Astrocyte of the spinal cord (primary cell): Measurements from ENCODE around the gene COPE.

Experiments
- DNase-seq: peaks from one replicate; pipeline ENCODE4 v3.0.0; 2011; ENCODE audit warnings: low read depth, low spot score
- H3K4me3 ChIP-seq: 2 replicates; pipeline ENCODE4 v1.5.1; 2011; ENCODE audit warnings: low read depth, mild to moderate bottlenecking, low read length, moderate library complexity
- in situ Hi-C: cut with HindIII; loops from 2 replicates; pipeline ENCODE4 v1.10.0; 2017; ENCODE audit warnings: low sequenced_read_pairs
- TF ChIP-seq, protein P1 (sequence below): IDR thresholded peaks from 2 replicates; pipeline ENCODE4 v1.5.1; 2012; ENCODE audit warnings: low read depth, mild to moderate bottlenecking, low read length, inconsistent platforms

COPE gene

DNA sequence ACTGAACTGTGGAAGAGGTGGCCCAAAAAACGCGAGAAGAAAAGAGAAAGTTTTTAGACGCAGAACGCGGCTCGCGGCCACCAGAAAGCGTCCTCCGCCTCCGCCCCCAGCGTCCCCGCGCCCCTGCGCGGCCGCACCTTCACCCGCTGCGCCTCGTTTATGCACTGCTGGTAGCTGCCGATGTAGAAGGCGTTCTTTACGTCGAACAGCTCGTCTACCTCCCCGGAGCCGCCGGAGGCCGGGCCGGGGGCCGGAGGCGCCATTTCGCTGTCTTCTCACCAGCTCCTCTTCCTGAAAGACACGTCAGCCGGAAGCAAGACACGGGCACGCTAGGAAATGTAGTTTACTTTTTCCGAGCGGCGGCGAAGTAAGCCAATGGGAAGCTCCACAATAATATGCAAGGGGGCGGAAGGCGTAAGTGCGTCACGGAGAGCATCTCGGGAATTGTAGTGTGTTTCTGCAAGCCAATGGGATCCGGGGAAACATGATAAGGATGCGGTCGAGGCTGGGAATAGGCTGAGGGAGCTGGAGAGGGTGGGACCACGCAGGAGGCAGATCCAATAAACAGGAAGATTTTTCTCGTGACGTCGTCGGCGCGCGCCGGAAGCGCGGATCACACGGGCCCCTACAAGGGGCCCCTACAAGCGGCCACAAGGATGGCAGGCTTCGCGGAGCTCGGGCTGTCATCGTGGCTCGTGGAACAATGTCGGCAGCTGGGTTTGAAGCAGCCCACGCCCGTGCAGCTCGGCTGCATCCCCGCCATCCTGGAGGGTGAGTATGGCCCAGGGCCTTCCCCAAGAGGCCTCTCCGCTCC is at the start of gene COPE, which contains the start of gene DDX49:
TSS of gene COPE (minus strand) at position 302 of the 814 bp plus-strand sequence. CDS start at position 263, 39 bp downstream.
TSS of gene DDX49 (plus strand) at position 630 of the 814 bp plus-strand sequence. CDS start at position 657, 27 bp downstream.
- in situ Hi-C loops, result no loop called here
- DNase-seq, result peak; percentile 100
- peak within 1 kb of the TSS; percentile 83 for H3K4me3 ChIP-seq
- TF ChIP-seq, protein P1, sequence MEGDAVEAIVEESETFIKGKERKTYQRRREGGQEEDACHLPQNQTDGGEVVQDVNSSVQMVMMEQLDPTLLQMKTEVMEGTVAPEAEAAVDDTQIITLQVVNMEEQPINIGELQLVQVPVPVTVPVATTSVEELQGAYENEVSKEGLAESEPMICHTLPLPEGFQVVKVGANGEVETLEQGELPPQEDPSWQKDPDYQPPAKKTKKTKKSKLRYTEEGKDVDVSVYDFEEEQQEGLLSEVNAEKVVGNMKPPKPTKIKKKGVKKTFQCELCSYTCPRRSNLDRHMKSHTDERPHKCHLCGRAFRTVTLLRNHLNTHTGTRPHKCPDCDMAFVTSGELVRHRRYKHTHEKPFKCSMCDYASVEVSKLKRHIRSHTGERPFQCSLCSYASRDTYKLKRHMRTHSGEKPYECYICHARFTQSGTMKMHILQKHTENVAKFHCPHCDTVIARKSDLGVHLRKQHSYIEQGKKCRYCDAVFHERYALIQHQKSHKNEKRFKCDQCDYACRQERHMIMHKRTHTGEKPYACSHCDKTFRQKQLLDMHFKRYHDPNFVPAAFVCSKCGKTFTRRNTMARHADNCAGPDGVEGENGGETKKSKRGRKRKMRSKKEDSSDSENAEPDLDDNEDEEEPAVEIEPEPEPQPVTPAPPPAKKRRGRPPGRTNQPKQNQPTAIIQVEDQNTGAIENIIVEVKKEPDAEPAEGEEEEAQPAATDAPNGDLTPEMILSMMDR, result no peak

DNA sequence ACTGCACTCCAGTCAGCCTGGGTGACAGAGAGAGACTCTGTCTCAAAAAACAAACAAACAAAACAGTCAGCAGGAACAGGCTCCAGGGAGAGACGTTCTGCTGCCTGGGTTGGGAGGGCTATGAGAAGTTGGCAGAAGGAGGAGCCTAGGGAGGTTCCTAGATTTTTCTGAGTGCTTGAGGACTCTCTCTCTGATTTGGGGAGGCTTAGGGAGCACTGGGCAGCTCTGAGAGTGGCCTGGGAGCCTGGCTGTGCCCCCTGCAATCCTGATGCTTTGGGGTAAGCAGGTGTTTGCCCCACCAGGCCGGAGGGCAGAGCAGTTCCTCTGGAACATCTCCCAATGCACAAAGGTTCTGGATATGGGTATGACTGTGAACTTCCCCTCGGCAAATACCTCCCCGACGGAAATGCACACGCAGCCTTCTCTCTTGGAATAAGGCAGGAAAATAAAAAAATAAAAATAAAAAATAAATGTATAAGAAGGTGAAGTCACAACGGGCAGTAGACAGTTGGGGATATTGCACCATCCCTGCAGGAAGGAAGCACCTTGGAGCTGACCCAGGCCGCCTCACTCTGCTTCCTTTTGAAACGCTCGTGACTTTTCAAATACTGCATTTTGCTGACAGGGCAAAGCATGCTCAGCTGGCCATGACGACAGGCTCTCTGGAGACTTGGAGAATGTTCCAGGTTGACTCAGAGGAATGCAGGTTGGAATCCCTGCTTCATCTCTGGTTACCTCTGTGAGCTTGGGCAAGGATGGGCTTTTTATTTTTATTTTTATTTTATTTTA is 48.4 kb upstream of the COPE start:
- no peak overlapping the region for H3K4me3 ChIP-seq
- in situ Hi-C loops, result no loop called here
- TF ChIP-seq, protein P1, result no peak
- peak; percentile 25 for DNase-seq

DNA sequence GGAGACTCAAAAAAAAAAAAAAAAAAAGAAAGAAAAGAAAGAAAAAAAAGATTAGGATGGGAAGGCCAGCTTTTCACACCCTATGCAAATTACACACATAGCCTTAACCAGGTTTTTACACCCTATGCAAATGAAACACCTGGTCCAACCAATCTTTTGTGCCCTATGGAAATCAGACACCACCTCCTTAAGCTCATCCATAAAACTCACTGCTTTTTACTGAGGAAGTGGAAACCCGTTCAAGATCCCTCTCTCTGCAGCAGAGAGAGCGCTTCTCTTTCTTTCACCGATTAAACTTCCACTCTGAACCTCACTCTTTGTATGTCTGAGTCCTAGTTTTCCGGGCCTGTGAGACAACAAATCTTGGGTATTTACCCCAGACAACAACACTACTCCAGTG is 47.1 kb upstream of the COPE start:
- in situ Hi-C loops, result no loop called here
- TF ChIP-seq, protein P1, result no peak

DNA sequence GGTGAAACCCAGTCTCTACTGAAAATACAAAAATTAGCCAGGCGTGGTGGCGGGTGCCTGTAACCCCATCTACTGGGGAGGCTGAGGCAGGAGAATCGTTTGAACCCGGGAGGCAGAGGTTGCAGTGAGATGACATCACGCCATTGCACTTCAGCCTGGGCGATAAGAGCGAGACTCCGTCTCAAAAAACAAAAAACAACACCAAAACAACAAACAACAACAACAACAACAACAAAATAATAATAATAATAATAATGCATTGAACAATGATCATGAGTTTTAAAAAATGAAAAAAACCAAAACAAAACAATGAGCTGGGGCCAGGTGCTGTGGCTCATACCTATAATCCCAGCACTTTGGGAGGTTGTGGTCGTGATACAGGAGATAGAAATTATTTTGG is 44.9 kb upstream of the COPE start:
- TF ChIP-seq, protein P1, result no peak
- in situ Hi-C loops, result no loop called here
- no peak overlapping the region for H3K4me3 ChIP-seq
- DNase-seq, result no peak

More for the DNA sequence above, 47.1 kb upstream of the COPE start:
- no peak for DNase-seq
- no peak overlapping the region for H3K4me3 ChIP-seq

DNA sequence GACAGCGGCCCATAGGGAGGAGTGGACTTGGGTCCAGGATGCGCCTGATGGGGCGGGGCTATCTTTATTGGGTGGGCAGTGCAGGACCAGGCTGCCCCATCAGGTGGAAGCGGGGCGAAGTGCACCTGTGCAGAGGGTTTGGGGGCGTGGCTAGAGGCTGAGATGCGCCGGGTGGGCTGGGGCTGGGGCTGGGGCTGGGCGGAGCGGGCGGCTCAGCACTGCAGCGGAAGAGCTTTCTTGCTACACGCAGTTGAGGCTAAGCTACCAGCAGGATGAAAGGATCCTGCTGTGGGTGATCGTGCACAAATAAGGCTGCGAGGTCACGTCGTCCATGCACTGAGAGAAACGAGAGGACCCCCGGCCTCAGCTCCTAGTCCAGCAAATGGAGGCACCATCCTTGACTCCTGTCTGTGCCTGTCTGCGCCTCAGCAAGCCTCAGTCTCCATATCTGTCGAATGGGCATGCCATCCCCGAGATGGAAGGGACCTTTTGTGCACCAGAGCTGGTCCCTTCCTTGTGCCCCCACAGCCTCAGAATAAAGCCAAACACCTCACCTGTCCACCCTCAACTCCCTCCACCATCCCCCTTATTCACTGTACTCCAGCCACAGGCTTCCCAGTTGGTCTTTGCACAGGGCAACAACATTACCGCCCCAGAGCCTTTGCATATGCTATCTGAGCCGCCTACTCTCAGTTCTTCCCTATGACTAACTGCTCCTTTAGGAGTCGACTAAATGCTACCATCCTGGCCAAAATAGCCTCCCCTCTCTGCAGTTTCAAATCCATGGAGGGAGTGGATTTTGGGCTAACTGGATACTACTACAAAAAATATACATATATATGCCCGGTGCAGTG is 42.8 kb upstream of the COPE start:
- in situ Hi-C loops, result no loop called here
- no peak for DNase-seq
- no peak overlapping the region for H3K4me3 ChIP-seq
- TF ChIP-seq, protein P1, result no peak

DNA sequence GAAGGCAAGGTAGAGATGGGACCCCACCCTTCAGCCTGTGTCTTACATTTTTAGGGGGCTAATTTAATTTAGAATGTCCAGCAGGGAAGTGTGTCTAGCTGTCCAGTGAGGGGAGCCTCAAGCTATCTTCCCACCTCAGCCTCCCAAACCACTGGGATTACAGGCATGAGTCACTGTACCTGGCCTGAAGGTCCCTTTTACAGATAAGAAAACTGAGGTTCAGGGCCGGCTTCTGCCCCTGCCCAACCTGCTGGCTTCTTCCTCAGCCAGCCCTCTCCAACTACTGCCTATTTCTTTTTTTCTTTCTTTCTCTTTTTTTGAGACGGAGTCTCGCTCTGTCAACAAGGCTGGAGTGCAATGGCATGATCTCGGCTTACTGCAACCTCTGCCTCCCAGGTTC is 41.2 kb upstream of the COPE start:
- no peak for DNase-seq
- no peak overlapping the region for H3K4me3 ChIP-seq
- in situ Hi-C loops, result no loop called here
- TF ChIP-seq, protein P1, result no peak
